HK-2 (cell line): Measurements from ENCODE around the gene WBP2NL.

Experiments
- DNase-seq: peaks from one replicate; pipeline ENCODE4 v3.0.0-alpha.2; 2018; ENCODE audit not compliant: unreplicated experiment

WBP2NL gene

GRCh38 chr22:41978732-41979131, 19.9 kb upstream of the WBP2NL start:
- no peak for DNase-seq

- no peak for DNase-seq
These were observed 19.0 kb upstream of the WBP2NL start for GRCh38 chr22:41979423-41980250.

GRCh38 chr22:41982865-41983264, 15.7 kb upstream of the WBP2NL start:
- no peak for DNase-seq

- no peak for DNase-seq
These were observed 14.8 kb upstream of the WBP2NL start for GRCh38 chr22:41983513-41984405.

GRCh38 chr22:41987276-41987675, 11.3 kb upstream of the WBP2NL start:
- DNase-seq: no peak

- DNase-seq: no peak
These were observed 9.3 kb upstream of the WBP2NL start for GRCh38 chr22:41989246-41989645.

- no peak for DNase-seq
These were observed 7.5 kb upstream of the WBP2NL start for GRCh38 chr22:41991111-41991510.

- DNase-seq: no peak
These were observed 6.1 kb upstream of the WBP2NL start for GRCh38 chr22:41992496-41992895.

- no peak for DNase-seq
These were observed 3.4 kb upstream of the WBP2NL start for GRCh38 chr22:41995211-41995610.

GRCh38 chr22:41996826-41997225, 1.8 kb upstream of the WBP2NL start:
- DNase-seq: no peak

- DNase-seq: no peak
These were observed 1.9 kb downstream of the WBP2NL start for GRCh38 chr22:42000466-42000865.

- DNase-seq: no peak
These were observed 2.5 kb downstream of the WBP2NL start for GRCh38 chr22:42001121-42001520.

- DNase-seq: no peak
These were observed 3.1 kb downstream of the WBP2NL start for GRCh38 chr22:42001706-42002105.

- DNase-seq: no peak
These were observed 9.3 kb downstream of the WBP2NL start for GRCh38 chr22:42007922-42008321.

- no peak for DNase-seq
These were observed 12.2 kb downstream of the WBP2NL start for GRCh38 chr22:42010778-42011177.

GRCh38 chr22:42013385-42013784, 14.8 kb downstream of the WBP2NL start:
- no peak for DNase-seq

- no peak for DNase-seq
These were observed 17.5 kb downstream of the WBP2NL start for GRCh38 chr22:42016111-42016510.

GRCh38 chr22:42018224-42018623, 19.6 kb downstream of the WBP2NL start:
- no peak for DNase-seq

GRCh38 chr22:42021571-42021970, 23.0 kb downstream of the WBP2NL start:
- no peak for DNase-seq

- no peak for DNase-seq
These were observed 23.7 kb downstream of the WBP2NL start for GRCh38 chr22:42022162-42022847.

GRCh38 chr22:42025421-42025820, 26.8 kb downstream of the WBP2NL start:
- DNase-seq: no peak

- no peak for DNase-seq
These were observed 28.1 kb downstream of the WBP2NL start for GRCh38 chr22:42026705-42027104.
